22Rv1 (cell line): ENCODE results near the gene DPY19L1.
"Not testable (repeated sequence)": the region's sequence is repeated elsewhere in the genome, so short reads cannot be mapped to it uniquely, and the experiment has no call there.

Experiments used
- H3K27ac ChIP-seq: fragments of 450-650 bp; 2 replicates; pipeline ENCODE4 v1.5.1; 2017
- ZFX ChIP-seq: fragments of 450-650 bp; IDR thresholded peaks from 2 replicates; pipeline ENCODE4 v1.6.1; 2017; ENCODE audit warnings: antibody characterized with exemption, borderline replicate concordance
- TF ChIP-seq, protein P1 (sequence below): fragments of 450-650 bp; IDR thresholded peaks from 2 replicates; pipeline ENCODE4 v1.5.1; 2017; ENCODE audit warnings: mild to moderate bottlenecking

DPY19L1 gene

GRCh38 chr7:34939175-34939574 is 98.1 kb downstream of the DPY19L1 start:
- no peak overlapping the region for H3K27ac ChIP-seq
- TF ChIP-seq ZFX: no peak
- TF ChIP-seq, protein P1, sequence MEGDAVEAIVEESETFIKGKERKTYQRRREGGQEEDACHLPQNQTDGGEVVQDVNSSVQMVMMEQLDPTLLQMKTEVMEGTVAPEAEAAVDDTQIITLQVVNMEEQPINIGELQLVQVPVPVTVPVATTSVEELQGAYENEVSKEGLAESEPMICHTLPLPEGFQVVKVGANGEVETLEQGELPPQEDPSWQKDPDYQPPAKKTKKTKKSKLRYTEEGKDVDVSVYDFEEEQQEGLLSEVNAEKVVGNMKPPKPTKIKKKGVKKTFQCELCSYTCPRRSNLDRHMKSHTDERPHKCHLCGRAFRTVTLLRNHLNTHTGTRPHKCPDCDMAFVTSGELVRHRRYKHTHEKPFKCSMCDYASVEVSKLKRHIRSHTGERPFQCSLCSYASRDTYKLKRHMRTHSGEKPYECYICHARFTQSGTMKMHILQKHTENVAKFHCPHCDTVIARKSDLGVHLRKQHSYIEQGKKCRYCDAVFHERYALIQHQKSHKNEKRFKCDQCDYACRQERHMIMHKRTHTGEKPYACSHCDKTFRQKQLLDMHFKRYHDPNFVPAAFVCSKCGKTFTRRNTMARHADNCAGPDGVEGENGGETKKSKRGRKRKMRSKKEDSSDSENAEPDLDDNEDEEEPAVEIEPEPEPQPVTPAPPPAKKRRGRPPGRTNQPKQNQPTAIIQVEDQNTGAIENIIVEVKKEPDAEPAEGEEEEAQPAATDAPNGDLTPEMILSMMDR: no peak

DNA sequence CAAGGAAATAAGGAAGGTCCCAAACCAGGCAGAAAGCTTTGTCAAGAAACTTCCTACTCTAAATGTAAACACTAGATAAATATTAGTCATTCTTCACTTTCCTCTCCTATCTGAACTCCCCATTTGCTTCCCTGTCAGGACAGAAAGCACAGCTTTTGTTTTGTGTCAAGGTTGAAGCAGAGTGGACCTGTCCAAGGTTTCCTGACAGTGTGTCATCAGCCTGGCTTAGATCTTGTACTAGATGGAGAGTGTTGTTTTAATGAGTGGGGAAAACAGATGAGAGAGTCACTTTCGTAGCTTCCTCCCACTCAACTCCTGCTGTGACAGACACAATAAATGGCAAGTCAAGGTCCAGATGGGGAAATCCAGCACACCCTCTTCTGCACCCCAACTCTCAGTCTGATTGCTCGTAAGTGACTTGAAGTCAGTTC is 101.5 kb downstream of the DPY19L1 start:
- H3K27ac ChIP-seq: not testable (repeated sequence)

- TF ChIP-seq, protein P1: no peak
- no peak for TF ChIP-seq ZFX
- no peak overlapping the region for H3K27ac ChIP-seq
Measured at GRCh38 chr7:34931739-34932138, 105.5 kb downstream of the DPY19L1 start.

DNA sequence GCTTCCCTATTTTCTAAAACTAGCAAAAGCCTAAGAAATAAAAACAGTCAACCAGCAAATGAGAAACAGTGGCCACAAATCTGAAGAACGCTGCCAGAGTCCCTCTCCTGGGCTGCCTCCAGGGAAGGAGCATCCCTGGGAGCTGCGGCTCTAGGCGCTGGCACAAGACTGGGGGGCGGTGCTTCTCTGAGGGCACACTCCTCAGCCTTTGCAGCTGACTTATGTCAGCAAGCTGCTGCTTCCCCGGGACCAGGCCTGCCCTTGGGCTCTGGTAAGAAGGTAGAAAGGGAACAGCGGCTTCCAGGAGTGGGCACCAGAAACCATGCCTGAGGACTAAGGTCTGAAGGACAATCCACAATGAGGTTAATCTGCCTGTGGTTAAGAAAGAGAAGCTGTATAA is 107.5 kb downstream of the DPY19L1 start:
- H3K27ac ChIP-seq: not testable (repeated sequence)

GRCh38 chr7:34928560-34928959 is 108.7 kb downstream of the DPY19L1 start:
- no peak for TF ChIP-seq ZFX
- TF ChIP-seq, protein P1: no peak
- no peak overlapping the region for H3K27ac ChIP-seq

DNA sequence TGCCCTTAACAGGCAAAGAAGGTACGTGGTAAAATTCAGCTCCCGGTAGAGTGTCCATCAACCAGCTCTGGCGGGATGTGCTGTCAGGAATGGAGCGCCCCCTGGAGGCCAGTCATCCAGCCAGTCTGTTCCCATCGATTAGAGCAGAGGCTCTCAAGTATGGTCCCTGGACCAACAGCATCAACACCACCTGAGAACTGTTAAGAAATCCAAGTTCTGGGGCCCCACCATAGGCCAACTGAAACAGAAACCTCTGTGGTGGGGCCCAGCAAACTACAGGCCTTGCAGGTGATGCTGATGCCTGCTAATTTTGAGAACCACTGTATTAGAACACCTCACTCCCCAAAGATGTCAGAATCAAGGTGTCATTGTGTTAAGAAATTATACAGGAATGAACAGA is 109.2 kb downstream of the DPY19L1 start:
- no peak for TF ChIP-seq ZFX
- TF ChIP-seq, protein P1: peak; percentile 87
- no peak overlapping the region for H3K27ac ChIP-seq

DNA sequence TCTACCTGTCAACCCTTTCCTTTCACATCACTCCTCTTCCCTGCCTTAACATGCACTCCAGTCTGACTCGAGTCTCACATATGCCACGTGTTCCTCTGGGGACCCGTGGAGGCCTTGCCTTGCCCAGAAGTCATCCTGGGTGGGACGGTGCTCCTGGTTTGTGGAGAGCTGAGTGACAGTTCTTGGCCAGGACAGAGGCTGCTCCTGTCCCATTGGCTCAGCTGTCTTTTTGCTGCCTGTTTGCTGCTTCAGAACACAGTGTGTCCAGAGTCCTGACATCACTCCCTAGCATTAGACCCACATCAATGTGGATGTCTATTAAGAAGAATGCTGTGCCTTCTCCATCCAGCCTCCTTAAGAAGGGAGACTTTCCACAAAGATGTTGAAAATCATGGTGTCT is 116.8 kb downstream of the DPY19L1 start:
- H3K27ac ChIP-seq: not testable (repeated sequence)

DNA sequence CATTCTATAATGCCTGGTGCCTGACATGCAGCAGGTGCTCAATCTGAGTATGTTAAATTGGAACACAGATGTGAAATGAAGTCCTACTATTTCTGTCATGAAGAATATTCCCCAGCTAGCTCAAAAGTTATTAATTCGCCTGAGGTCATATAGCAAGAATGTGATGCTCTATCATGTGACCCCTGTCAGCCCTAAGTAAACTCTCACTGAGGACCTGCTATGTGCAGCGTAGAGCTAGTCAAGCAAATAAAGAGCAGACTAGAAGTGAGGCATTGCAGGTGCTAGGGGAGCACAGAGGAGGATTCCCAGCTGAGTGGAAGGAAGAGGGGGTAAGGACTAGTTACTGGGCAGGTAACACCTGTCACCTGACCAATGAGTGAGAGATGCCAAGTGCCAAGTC is 118.2 kb downstream of the DPY19L1 start:
- not testable (repeated sequence) for H3K27ac ChIP-seq

DNA sequence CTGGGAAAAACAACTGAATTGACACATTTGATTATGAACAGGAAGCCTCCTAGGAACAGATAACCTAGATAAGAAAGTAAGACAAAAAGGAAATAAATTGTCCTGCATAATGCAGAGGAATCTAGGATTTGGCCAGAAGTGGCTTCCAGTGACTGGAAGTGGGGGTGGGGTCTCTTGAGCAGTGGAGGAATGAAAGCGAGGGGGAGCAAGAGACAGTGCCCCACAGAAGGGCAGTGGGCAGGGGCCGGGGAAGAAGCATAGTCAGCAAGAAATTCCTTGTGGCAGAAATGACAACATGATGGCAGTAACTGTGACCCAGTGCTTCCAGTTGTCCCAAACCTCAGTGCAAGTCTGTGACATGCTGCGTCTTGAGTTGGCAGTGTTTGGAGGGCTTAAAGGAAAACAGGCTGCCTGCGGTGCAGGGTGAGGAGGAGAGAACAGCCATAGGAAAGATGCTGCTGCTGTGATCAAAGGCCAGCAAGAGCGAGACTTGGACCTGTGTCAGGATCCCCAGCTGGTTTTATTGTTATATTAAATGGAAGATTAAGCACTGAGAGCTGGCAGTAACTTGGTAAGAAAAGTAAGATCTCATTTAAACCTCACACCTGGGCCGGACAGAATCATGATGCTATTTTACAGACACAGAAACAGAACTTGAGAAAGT is 119.0 kb downstream of the DPY19L1 start:
- H3K27ac ChIP-seq: not testable (repeated sequence)

DNA sequence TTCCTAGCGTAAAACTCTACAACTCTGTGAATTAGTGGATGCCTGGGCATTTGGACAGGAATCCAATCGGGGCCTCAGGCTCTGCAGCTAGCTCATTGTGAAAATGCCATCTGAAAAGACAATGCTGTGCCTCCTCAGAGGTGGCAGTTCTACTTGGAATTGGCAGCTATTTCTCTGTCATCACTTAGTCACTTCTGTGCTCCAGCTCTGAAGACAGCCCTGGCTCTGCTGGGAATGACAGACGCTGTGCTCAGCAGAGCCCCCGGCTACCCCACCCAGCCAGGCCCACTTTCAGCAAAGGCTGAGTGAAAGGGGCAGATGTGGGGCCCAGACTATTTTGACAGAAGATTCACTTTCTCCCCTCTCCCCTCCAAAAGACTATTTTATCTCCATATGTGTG is 119.8 kb downstream of the DPY19L1 start:
- not testable (repeated sequence) for H3K27ac ChIP-seq

GRCh38 chr7:34916267-34916666 is 121.0 kb downstream of the DPY19L1 start:
- H3K27ac ChIP-seq: no peak overlapping the region
- TF ChIP-seq, protein P1: no peak
- no peak for TF ChIP-seq ZFX
